ENCODE results near the gene DEFB110.

DNA sequence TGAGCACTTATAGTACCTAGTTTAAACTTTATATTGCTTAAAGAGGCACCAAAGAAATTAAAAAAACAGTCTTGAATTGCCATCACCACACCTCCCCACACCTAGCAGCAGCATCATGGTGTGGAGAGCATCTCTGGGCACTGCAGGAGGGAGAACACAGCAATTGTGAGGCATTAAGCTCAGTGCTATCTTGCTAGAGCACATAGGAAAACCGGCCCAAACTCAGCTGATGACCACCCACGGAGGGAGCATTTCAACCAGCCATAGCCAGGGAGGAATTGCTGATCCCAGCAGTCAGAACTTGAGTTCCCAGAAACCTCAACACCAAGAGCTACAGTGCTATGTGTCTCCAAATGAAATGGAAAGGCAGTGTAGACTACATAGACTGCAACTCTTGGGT is 32.9 kb downstream of the DEFB110 start:
- TF ChIP-seq POLR2AphosphoS5 (IDR thresholded peaks at IDR 0.05; ENCODE audit: low read depth, low read length) = no peak
- TF ChIP-seq, protein P1, sequence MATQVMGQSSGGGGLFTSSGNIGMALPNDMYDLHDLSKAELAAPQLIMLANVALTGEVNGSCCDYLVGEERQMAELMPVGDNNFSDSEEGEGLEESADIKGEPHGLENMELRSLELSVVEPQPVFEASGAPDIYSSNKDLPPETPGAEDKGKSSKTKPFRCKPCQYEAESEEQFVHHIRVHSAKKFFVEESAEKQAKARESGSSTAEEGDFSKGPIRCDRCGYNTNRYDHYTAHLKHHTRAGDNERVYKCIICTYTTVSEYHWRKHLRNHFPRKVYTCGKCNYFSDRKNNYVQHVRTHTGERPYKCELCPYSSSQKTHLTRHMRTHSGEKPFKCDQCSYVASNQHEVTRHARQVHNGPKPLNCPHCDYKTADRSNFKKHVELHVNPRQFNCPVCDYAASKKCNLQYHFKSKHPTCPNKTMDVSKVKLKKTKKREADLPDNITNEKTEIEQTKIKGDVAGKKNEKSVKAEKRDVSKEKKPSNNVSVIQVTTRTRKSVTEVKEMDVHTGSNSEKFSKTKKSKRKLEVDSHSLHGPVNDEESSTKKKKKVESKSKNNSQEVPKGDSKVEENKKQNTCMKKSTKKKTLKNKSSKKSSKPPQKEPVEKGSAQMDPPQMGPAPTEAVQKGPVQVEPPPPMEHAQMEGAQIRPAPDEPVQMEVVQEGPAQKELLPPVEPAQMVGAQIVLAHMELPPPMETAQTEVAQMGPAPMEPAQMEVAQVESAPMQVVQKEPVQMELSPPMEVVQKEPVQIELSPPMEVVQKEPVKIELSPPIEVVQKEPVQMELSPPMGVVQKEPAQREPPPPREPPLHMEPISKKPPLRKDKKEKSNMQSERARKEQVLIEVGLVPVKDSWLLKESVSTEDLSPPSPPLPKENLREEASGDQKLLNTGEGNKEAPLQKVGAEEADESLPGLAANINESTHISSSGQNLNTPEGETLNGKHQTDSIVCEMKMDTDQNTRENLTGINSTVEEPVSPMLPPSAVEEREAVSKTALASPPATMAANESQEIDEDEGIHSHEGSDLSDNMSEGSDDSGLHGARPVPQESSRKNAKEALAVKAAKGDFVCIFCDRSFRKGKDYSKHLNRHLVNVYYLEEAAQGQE (IDR thresholded peaks at IDR 0.05; ENCODE audit: insufficient read depth in 1 of 2, low read depth in 2 of 2, low read length in 2 of 2) = no peak
- TF ChIP-seq TAF1 (IDR thresholded peaks at IDR 0.05; ENCODE audit: borderline replicate concordance, insufficient read depth, low read length) = no peak
